ENCODE measurements around the gene DDX4.

- TF ChIP-seq SP1 (IDR thresholded peaks at IDR 0.05) (no peak), TARDBP (IDR thresholded peaks at IDR 0.05) (no peak), FOXM1 (IDR thresholded peaks at IDR 0.05; ENCODE audit: borderline replicate concordance) (no peak), L3MBTL2 (conservative IDR thresholded peaks at IDR 0.05) (no peak), SUZ12 (IDR thresholded peaks at IDR 0.05) (no peak), ZNF384 (IDR thresholded peaks at IDR 0.05) (no peak)
Observed at GRCh38 chr5:55816342-55816741, 78.5 kb downstream of the DDX4 start.
